NCI-H187 (cell line): ENCODE data around the gene TAF1C.
"Not testable (repeated sequence)": the region's sequence is repeated elsewhere in the genome, so short reads cannot be mapped to it uniquely, and the experiment has no call there.

Source experiments
- DNase-seq, 2 experiments: peaks; one replicate each; lab custom pipeline; 2025; lab: John Stamatoyannopoulos, UW

TAF1C gene

DNA sequence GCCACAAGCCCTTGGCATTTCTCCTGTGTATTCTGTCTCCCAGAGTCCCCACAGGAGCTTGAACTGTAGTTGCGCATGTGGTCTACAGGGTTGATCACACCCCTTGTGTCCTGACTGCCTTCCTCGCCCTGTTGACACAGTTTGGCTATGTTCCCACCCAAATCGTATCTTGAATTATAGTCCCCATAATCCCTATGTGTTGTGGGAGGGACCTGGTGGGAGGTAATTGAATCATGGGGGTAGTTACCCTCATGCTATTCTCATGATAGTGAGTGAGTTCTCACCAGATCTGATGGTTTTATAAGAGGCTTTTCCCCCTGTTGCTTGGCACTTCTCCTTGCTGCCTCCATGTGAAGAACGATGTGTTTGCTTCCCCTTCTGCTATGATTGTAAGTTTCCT lies 25.3 kb upstream of the TAF1C start:
- no peak for DNase-seq

GRCh38 chr16:84209989-84210388 lies 23.1 kb upstream of the TAF1C start:
- DNase-seq = no peak

GRCh38 chr16:84207879-84208278 lies 21.0 kb upstream of the TAF1C start:
- DNase-seq = no peak

- no peak for DNase-seq
Observed at GRCh38 chr16:84207251-84207650, 20.4 kb upstream of the TAF1C start.

DNA sequence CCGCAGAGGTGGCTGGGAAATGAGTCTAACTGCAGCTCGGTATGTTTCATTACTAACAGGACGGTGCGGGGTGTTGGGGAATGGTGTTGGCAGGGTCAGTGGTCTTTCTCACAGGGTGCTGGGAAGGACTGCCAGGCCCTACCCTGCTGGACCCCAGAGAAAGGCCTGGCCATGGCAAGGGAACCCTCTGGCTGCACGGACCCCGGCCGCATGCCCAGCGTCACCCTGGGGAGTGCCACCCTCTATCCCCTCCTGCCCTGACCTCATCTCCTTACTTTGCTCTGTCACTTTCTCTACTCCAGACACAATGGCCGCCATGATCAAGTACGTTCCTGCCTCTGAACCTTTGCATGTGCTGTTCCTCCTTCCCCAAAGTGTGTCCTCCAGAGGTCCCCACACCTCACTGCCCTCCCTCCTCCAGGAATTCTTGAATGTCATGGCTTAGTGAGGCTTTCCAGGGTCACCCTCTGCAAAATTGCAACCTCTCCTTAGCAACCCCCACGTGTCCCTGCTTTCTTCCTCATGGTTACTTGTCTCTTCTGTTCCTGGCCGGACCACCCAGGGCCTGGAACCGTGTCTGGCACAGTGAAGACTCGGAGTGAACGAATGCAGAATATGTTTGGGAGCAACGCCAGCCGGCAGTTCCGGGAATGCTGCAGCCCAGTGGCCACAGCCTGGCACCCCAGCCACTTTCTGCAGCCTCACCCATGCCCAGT lies 19.3 kb upstream of the TAF1C start:
- DNase-seq = no peak

DNA sequence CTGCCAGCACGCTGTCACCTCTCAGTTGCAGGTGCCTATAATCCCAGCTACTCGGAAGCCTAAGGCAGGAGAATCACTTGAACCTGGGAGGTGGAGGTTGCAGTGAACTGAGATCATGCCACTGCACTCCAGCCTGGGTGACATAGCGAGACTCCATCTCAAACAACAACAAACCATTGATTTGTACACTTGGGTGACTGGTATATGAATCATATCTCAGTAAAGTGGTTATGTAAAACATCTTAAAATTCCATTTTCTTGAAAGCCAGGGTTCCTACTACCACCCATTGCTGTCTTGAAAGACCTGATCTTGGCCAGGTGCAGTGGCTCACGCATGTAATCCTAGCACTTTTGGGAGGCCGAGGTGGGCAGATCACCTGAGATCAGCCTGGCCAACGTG lies 18.3 kb upstream of the TAF1C start:
- DNase-seq = not testable (repeated sequence)

GRCh38 chr16:84204551-84204950 lies 17.7 kb upstream of the TAF1C start:
- DNase-seq = not testable (repeated sequence)

- DNase-seq = no peak
Observed at GRCh38 chr16:84199861-84200260, 13.0 kb upstream of the TAF1C start.

- no peak for DNase-seq
Observed at GRCh38 chr16:84199097-84199496, 12.2 kb upstream of the TAF1C start.

GRCh38 chr16:84198401-84198800 lies 11.5 kb upstream of the TAF1C start:
- no peak for DNase-seq

DNA sequence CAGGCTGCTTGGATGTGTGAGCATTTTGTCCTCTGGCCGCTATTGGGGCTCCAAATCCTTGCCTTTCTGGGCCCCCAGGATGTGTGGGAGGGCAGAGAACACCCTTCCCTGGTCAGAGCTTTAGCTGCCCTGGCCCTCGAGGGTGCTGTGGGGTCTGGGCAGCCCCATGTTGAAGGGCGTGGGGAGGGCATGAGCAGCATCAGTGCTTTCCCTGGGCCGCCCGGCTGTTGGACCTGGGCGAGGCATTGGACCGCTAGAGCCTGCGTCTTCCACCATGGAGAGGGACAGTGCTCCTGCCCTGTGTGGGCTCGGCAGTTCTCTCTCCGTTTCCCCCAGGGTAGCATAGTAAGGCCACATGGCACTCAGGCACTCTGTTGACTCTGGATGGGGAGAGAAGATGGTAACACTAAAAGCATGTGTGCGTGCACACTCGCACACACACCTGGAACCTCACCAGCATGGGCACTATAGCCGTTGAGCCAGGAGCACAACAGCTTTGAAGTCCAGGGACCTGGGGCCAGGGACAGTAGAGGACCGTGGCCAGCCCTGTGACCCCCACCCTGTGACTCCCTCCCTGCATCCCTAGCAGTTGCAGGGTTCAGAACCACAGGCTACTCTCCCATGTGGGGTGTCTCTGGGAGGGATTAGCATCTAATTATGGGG lies 10.7 kb upstream of the TAF1C start:
- DNase-seq = no peak

DNA sequence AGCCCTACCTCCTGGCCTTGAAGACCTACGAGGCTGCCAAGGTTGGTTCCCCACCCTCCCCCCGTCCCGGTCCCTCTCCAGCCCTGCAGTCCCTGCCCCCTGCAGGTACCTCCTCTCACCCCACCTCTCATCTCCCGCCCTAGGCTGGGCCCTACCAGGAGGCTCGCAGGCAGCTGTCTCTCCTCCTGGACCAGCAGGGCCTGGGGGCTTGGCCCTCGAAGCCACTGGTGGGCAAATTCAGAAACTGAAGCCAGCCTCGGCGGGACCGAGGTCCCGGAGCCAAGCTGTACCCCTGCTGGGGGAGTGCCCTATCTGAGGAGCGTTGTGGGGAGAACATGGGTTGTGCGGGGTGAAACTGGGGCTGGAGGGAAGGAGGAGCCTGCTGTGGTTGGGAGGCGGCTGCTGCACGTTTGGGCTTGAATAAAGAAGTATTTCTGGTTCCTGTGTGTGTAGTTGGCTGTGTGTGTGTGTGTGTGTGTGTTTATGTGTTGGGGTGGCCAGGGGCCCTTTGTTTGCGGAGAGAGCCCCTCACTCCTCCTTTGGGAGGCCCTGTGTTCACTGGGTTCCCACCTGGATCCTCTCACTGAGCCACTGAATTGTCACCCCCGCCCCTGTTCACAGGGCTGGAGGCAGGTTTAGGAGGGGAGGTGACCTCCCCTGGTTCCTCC lies 10.0 kb upstream of the TAF1C start:
- no peak for DNase-seq

DNA sequence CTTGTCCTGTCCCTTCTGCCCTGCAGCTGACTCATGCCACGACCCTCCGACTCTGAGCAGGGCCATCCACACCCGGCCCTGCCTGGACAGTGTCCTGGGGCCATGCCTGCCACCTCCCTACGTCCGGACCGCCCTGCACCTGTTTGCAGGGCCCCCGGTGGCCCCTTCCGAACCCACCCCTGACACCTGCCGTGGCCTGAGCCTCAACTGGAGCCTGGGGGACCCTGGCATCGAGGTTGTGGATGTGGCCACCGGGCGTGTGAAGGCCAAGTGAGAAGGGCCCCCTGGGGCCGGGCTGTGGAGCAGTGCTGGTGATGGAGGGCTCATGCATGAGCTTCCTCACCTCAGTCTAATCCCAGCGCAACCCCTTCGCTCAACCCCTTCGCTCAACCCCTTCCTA lies 9.2 kb upstream of the TAF1C start:
- DNase-seq = no peak

DNA sequence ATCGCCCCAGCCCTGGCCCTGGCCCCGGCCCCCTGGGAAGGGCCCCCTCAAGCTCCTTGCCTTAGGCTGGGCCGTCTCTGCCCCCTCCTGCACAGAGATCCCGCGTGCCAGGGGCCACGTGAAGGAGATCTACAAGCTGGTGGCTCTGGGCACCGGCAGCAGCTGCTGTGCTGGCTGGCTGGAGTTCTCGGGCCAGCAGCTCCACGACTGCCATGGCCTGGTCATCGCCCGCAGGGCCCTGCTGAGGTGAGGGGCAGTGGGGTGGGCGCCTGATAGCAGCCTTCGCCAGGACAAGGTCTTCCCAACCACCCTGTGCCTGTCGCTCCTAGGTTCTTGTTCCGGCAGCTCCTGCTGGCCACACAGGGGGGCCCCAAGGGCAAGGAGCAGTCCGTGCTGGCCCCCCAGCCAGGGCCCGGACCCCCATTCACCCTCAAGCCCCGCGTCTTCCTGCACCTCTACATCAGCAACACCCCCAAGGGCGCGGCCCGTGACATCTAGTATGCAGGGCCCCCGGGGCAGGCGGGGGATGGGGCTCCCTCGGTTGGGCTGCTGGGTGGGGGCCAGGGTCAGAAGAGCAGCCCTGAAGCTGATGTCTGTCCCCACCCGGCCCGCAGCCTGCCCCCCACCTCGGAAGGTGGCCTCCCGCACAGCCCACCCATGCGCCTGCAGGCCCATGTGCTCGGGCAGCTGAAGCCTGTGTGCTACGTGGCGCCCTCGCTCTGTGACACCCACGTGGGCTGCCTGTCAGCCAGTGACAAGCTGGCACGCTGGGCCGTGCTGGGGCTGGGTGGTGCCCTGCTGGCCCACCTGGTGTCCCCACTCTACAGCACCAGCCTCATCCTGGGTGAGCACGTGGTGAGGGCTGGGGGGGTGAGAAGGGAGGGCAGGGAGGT lies 8.6 kb upstream of the TAF1C start:
- no peak for DNase-seq

DNA sequence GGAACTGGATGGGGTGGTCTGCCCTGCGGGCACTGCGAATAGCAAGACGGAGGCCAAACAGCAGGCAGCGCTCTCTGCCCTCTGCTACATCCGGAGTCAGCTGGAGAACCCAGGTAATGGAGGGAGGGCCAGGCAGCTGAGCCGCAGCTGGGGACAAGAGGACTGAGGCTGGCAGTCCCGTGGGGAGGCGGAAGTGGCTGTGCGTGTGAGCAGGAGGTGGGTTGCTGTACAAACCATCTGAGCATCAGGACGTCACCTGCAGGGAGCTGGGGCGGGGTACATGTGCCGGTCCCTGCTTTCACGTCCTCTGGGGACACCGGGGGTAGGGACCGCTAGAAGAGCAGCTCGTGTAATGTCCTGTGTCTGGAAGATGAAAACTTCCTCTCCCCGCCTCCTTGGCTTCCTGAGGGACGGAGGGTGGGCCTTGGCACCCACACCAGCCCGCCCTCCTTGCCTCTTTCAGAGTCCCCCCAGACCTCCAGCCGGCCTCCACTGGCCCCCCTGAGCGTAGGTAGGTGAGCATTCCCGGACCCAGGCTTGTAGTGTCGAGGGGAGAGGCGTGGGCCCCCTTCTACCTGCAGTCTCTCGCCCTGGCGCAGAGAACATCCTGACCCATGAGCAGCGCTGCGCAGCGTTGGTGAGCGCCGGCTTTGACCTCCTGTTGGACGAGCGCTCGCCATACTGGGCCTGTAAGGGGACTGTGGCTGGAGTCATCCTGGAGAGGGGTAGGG lies 7.8 kb upstream of the TAF1C start:
- peak; percentile 14 to 54 for DNase-seq

GRCh38 chr16:84194018-84194417 lies 7.2 kb upstream of the TAF1C start:
- DNase-seq = no peak

DNA sequence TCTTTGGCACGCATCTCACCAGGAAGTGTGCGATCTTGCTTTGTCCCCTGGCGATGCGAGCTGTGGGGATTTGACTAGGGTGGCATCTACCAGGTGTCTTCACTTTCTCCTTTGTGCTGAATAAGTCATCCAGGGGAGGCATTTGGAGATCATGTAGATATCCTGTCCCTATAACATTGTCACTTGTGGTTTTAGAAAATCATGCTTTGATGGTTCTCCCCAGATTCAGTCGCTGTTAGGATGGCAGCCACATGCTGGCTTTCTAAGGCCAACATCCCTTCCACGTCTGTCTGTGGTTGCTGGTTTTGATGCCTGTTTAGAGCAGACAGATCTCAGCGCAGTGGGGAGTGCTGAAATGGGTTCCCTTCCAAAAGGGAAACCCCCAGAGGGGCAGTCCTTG lies 6.6 kb upstream of the TAF1C start:
- no peak for DNase-seq

- DNase-seq = no peak
Observed at GRCh38 chr16:84191466-84191865, 4.6 kb upstream of the TAF1C start.

DNA sequence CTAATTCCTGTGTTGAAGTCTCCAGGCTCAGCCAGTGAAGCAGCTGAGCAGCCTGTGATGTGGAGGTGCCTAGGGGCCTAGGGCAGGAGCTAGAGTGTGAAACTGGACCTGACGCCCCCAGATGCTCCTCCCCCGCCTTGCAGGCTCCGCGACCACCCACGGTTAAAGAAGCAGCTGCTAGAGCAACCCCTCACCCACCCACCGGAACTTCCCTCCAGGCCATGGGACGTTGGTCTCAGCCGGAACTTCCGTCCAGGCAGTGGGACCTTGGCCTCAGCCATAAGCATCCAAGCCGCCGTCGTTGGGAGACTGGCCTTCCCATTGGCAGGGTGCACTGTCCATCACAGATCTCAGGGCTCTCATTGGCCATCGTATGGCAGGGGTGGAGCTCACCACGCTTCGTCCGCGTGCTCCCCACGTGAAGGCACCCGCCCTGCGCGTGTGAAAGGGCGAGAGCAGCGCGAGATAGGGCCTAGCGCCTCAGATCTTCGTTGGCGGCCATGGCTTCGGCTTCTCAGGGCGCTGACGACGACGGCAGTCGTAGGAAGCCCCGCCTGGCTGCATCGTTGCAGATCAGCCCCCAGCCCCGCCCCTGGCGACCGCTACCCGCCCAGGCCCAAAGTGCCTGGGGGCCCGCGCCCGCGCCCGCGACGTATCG lies 4.0 kb upstream of the TAF1C start, which contains the start of gene ADAD2:
Gene ADAD2, plus strand, starts transcription at position 427 of the 658 bp plus-strand sequence. Its CDS starts 74 bp downstream, at position 501.
- no peak for DNase-seq

DNA sequence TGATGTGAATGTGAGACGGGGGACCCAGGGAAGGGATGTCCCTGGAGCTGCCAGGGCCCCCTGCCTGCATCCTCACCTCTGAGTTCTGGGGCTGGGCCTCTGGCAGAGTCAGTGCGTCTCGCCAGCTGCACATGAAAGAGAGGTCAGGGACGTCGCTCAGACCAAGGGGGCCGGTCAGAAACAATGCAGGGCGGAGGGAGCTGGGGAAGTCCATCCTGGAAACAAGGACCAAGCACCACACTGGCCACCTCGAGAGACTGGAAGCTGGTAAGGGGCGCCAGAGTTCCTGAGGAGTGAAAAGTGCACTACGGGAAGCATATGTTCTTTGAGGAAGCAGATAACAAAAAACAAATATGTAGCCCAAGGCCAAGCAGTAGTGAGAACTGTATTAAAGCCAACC lies 2.1 kb downstream of the TAF1C start:
- no peak for DNase-seq
